GM18520 (cell line): ENCODE data around the gene GALM.
"Not testable (repeated sequence)": the region's sequence is repeated elsewhere in the genome, so short reads cannot be mapped to it uniquely, and the experiment has no call there.

Source experiments
- ATAC-seq: cut with Tn5 transposase; IDR thresholded peaks from one replicate; pipeline ENCODE4 v1.9.1; 2021; ENCODE audit not compliant: unreplicated experiment

Gene GALM

GRCh38 chr2:38708900-38709566 is 43.1 kb downstream of the GALM start:
- ATAC-seq: no peak

GRCh38 chr2:38709567-38710194 is 43.8 kb downstream of the GALM start:
- peak; percentile 72 for ATAC-seq

GRCh38 chr2:38711558-38711957 is 45.6 kb downstream of the GALM start:
- no peak for ATAC-seq

GRCh38 chr2:38712413-38712812 is 46.5 kb downstream of the GALM start:
- no peak for ATAC-seq

GRCh38 chr2:38712871-38713270 is 47.0 kb downstream of the GALM start:
- ATAC-seq: no peak

GRCh38 chr2:38713338-38713737 is 47.4 kb downstream of the GALM start:
- ATAC-seq: no peak

- not testable (repeated sequence) for ATAC-seq
These were observed 49.0 kb downstream of the GALM start for GRCh38 chr2:38714941-38715340.

GRCh38 chr2:38716185-38716584 is 50.3 kb downstream of the GALM start:
- ATAC-seq: no peak

- ATAC-seq: no peak
These were observed 52.7 kb downstream of the GALM start for GRCh38 chr2:38718601-38719000.

- ATAC-seq: no peak
These were observed 53.8 kb downstream of the GALM start for GRCh38 chr2:38719706-38720105.

- ATAC-seq: no peak
These were observed 54.8 kb downstream of the GALM start for GRCh38 chr2:38720613-38721241.

- peak; percentile 40 for ATAC-seq
These were observed 56.6 kb downstream of the GALM start for GRCh38 chr2:38722271-38723061.

GRCh38 chr2:38723173-38723572 is 57.3 kb downstream of the GALM start:
- peak; percentile 32 for ATAC-seq

- ATAC-seq: no peak
These were observed 61.7 kb downstream of the GALM start for GRCh38 chr2:38727661-38728060.

- no peak for ATAC-seq
These were observed 62.8 kb downstream of the GALM start for GRCh38 chr2:38728694-38729093.

- ATAC-seq: no peak
These were observed 65.2 kb downstream of the GALM start for GRCh38 chr2:38731090-38731489.

GRCh38 chr2:38731684-38732221 is 65.8 kb downstream of the GALM start:
- no peak for ATAC-seq

GRCh38 chr2:38733300-38733971 is 67.5 kb downstream of the GALM start:
- no peak for ATAC-seq

GRCh38 chr2:38734299-38735058 is 68.6 kb downstream of the GALM start:
- no peak for ATAC-seq

- no peak for ATAC-seq
These were observed 70.0 kb downstream of the GALM start for GRCh38 chr2:38735999-38736320.
